A549 (cell line): ENCODE results near the gene CNOT6. TPM values are rescaled to one million over a fixed set of nuclear protein-coding genes. Genes with fewer than 3 reads are reported as not detected.

Experiments
- ATAC-seq, 2 experiments: fragments of 200-7000 bp in 1 of 2; fragments of >200 bp in 1 of 2; cut with Nextera tagmentation in 1 of 2; cut with Tn5 transposase in 1 of 2; 3 replicates each; pipeline versions ENCODE4 v1.8.0 to v1.9.1; 2018 to 2020; ENCODE audit warnings: mild to moderate bottlenecking in 1 of 2, moderate library complexity in 1 of 2
- CTCF ChIA-PET: fragments of 300-600 bp; sonication (Branson Sonifier 250); formaldehyde crosslinking; extraction: SDS; loops from one replicate; lab custom pipeline; 2021; ENCODE audit warnings: antibody characterized with exemption, inconsistent platforms; lab: Yijun Ruan, JAX
- POLR2A ChIA-PET: fragments of 350-600 bp; formaldehyde crosslinking; extraction: SDS; loops from one replicate; lab custom pipeline; 2021; ENCODE audit warnings: antibody characterized with exemption, inconsistent platforms; lab: Yijun Ruan, JAX
- DNase-seq, 2 experiments: peaks; one replicate each; pipeline versions ENCODE4 v3.0.0 to v3.0.0-alpha.2; 2011 to 2016; ENCODE audit warnings: low read depth in 1 of 2, low spot score in 1 of 2
- FAIRE-seq: peaks from 2 replicates; lab custom pipeline; 2011; peaks lifted over from hg19 to GRCh38; lab: Jason Lieb, UNC
- H3K27ac ChIP-seq, 2 experiments: fragments of >200 bp; sonication (Bioruptor Twin); formaldehyde crosslinking; 3 replicates each; pipeline ENCODE4 v1.5.1; 2016 to 2017
- H3K4me1 ChIP-seq: fragments of >200 bp; sonication (Bioruptor Twin); formaldehyde crosslinking; 3 replicates; pipeline ENCODE4 v1.6.1; 2016
- H3K4me2 ChIP-seq: fragments of >200 bp; sonication (Bioruptor Twin); formaldehyde crosslinking; 3 replicates; pipeline ENCODE4 v1.6.1; 2016
- H3K4me3 ChIP-seq: fragments of >200 bp; sonication (Bioruptor Twin); formaldehyde crosslinking; 3 replicates; pipeline ENCODE4 v1.5.1; 2016
- H3K9me3 ChIP-seq: fragments of >200 bp; sonication (Bioruptor Twin); formaldehyde crosslinking; 3 replicates; pipeline ENCODE4 v1.6.1; 2016
- BHLHE40 ChIP-seq: IDR thresholded peaks from 2 replicates; pipeline ENCODE4 v1.6.1; 2012; ENCODE audit warnings: low read depth, low read length, inconsistent platforms
- CHD2 ChIP-seq: fragments of 150-350 bp; IDR thresholded peaks from 2 replicates; pipeline ENCODE4 v1.6.1; 2014; ENCODE audit warnings: low read length; ENCODE audit not compliant: partially characterized antibody
- CHD4 ChIP-seq: fragments of 200-600 bp; sonication (generic); IDR thresholded peaks from 2 replicates; pipeline ENCODE4 v1.6.1; 2016; ENCODE audit warnings: antibody characterized with exemption, mild to moderate bottlenecking, borderline replicate concordance
- E2F6 ChIP-seq: IDR thresholded peaks from 2 replicates; pipeline ENCODE4 v1.6.1; 2012; ENCODE audit warnings: low read depth, borderline replicate concordance
- EHMT2 ChIP-seq: fragments of 200-600 bp; sonication (generic); IDR thresholded peaks from 2 replicates; pipeline ENCODE4 v1.6.1; 2016; ENCODE audit warnings: antibody characterized with exemption, low read depth, mild to moderate bottlenecking, moderate library complexity
- EP300 ChIP-seq, 2 experiments: fragments of >200 bp; sonication (Bioruptor Twin); formaldehyde crosslinking; IDR thresholded peaks; 2 replicates in 1 of 2; 3 replicates in 1 of 2; pipeline ENCODE4 v1.6.1; 2016 to 2017
- FOXS1 ChIP-seq: fragments of 250-450 bp; sonication (Bioruptor Pico); IDR thresholded peaks from 2 replicates; pipeline ENCODE4 v1.5.0; 2020; ENCODE audit warnings: mild to moderate bottlenecking, moderate library complexity
- HES2 ChIP-seq: fragments of >200 bp; sonication (Bioruptor Twin); formaldehyde crosslinking; IDR thresholded peaks from 2 replicates; pipeline ENCODE4 v1.6.1; 2016
- HOXA7 ChIP-seq: fragments of 250-450 bp; sonication (Bioruptor Pico); IDR thresholded peaks from 2 replicates; pipeline ENCODE4 v1.5.0; 2020; ENCODE audit warnings: mild to moderate bottlenecking, moderate library complexity
- JUNB ChIP-seq: fragments of >200 bp; sonication (Bioruptor Twin); formaldehyde crosslinking; IDR thresholded peaks from 2 replicates; pipeline ENCODE4 v1.6.1; 2016
- MYC ChIP-seq: IDR thresholded peaks from 2 replicates; pipeline ENCODE4 v1.6.1; 2012; ENCODE audit warnings: mild to moderate bottlenecking, inconsistent platforms, low read length, improper control_type of control experiment, borderline replicate concordance
- NPAS2 ChIP-seq: fragments of 250-450 bp; sonication (Bioruptor Pico); IDR thresholded peaks from 2 replicates; pipeline ENCODE4 v1.8.0; 2022; ENCODE audit warnings: mild to moderate bottlenecking, moderate library complexity, borderline replicate concordance
- PBX3 ChIP-seq: IDR thresholded peaks from 2 replicates; pipeline ENCODE4 v1.6.1; 2012
- POLR2A ChIP-seq: IDR thresholded peaks from 2 replicates; pipeline ENCODE4 v1.6.1; 2012; ENCODE audit warnings: mild to moderate bottlenecking, low read length
- POLR2AphosphoS2 ChIP-seq: conservative IDR thresholded peaks from 2 replicates; pipeline ENCODE4 v1.6.1; 2012; ENCODE audit warnings: low read length, improper control_type of control experiment, inconsistent platforms
- RAD21 ChIP-seq, 2 experiments: fragments of >200 bp in 1 of 2; sonication (Bioruptor Twin) in 1 of 2; formaldehyde crosslinking in 1 of 2; IDR thresholded peaks in 1 of 2; conservative IDR thresholded peaks in 1 of 2; 2 replicates in 1 of 2; 3 replicates in 1 of 2; pipeline ENCODE4 v1.6.1; 2012 to 2018; ENCODE audit warnings: inconsistent platforms in 1 of 2
- RARB ChIP-seq: fragments of 250-450 bp; sonication (Bioruptor Pico); IDR thresholded peaks from 2 replicates; pipeline ENCODE4 v1.8.0; 2021; ENCODE audit warnings: mild to moderate bottlenecking, moderate library complexity
- SMC3 ChIP-seq: fragments of >200 bp; sonication (Bioruptor Twin); formaldehyde crosslinking; IDR thresholded peaks from 3 replicates; pipeline ENCODE4 v1.6.1; 2018; ENCODE audit warnings: inconsistent platforms
- USF2 ChIP-seq: fragments of 450-650 bp; IDR thresholded peaks from 2 replicates; pipeline ENCODE4 v1.6.1; 2014; ENCODE audit warnings: antibody characterized with exemption
- ZSCAN20 ChIP-seq: fragments of 250-450 bp; sonication (Bioruptor Pico); IDR thresholded peaks from 2 replicates; pipeline ENCODE4 v1.8.0; 2022; ENCODE audit warnings: mild to moderate bottlenecking, moderate library complexity
- WGBS: methylation state at CpG from one replicate; pipeline ENCODE4 v1.1.6; 2017; ENCODE audit errors: missing lambda C conversion rate; 5-methylcytosine and 5-hydroxymethylcytosine counted together
- polyA plus RNA-seq, 4 experiments: library from polyadenylated mRNA; depleted of rRNA in 3 of 4; stranded (reverse); fragments of >200 nt; fragmentation: RNase III in 1 of 4; extraction: RNeasy Plus Mini Kit Qiagen cat#74134 plus additional on column Dnase treatment in 1 of 4; gene quantifications; 2 replicates in 3 of 4; 3 replicates in 1 of 4; pipeline ENCODE4 v1.2.3, GENCODE V29; 2011 to 2017

The CNOT6 gene
- polyA plus RNA-seq, 2 of the 4 experiments (the other 2 are of a cell fraction) = 18.2 to 28.5 TPM

GRCh38 chr5:180487556-180487955, 6.6 kb upstream of the CNOT6 start:
- Histone ChIP-seq H3K4me3 (no peak overlapping the region), H3K9me3 (no peaks in the 10 kb centered on the region)
- DNase-seq = no peak
- TF ChIP-seq POLR2AphosphoS2 (no peak), ZSCAN20 (CRISPR knock-in tag) (no peak)
- TF ChIP-seq, all 56 proteins: peak for 0
- FAIRE-seq = no peak
- Histone ChIP-seq H3K4me1 (0 out of 3 replicates have a peak, but pooled peaks cover 3% of the 10 kb centered on the region), H3K27ac (no peak overlapping the region), H3K4me2 (no peak overlapping the region)
- 98% methylated on average over 5 of the region's 5 CpGs for WGBS
- CTCF ChIA-PET = interaction anchor here (0.9 to 1.0 kb wide), 3 partner anchors 141 to 195 kb away, joined by 3 to 4 read pairs (median 3); no protein-coding TSS in a partner anchor
- no peak for ATAC-seq
- POLR2A ChIA-PET = no interaction called here

GRCh38 chr5:180491496-180491895, 2.7 kb upstream of the CNOT6 start:
- no peaks in the 10 kb centered on the region for H3K9me3 ChIP-seq
- H3K4me1 ChIP-seq = peaks cover 14% of the 10 kb centered on the region
- H3K4me2 ChIP-seq = no peak overlapping the region
- 86% methylated on average over 7 of the region's 7 CpGs for WGBS
- H3K4me3 ChIP-seq = no peak overlapping the region
- peak in 1 of 2 experiments; percentile 21 for DNase-seq
- POLR2A ChIA-PET = no interaction called here
- TF ChIP-seq RAD21 (conservative IDR thresholded peaks at IDR 0.05 in 1 of 2, IDR thresholded peaks at IDR 0.05 in 1 of 2) = 0 out of 5 replicates have a peak, but pooled peaks of 1 of the 2 experiments have one; percentile 16
- TF ChIP-seq EHMT2 = no peak
- ATAC-seq = no peak
- CTCF ChIA-PET = interaction anchor here (0.6 to 2.6 kb wide), 10 partner anchors 19 to 281 kb away, joined by 3 to 6 read pairs (median 4); no protein-coding TSS in a partner anchor
- no peak for FAIRE-seq
- H3K27ac ChIP-seq = no peak overlapping the region

GRCh38 chr5:180492226-180492903, 1.8 kb upstream of the CNOT6 start:
- FAIRE-seq = no peak

More at GRCh38 chr5:180492226-180492903, 1.8 kb upstream of the CNOT6 start:
- H3K4me2 ChIP-seq = no peak overlapping the region
- ATAC-seq (no peak), DNase-seq (no peak)
- ChIA-PET POLR2A (no interaction called here), CTCF (interaction anchor here (0.8 to 2.6 kb wide), 10 partner anchors 20 to 282 kb away, joined by 3 to 9 read pairs (median 4); no protein-coding TSS in a partner anchor)
- WGBS = 93% methylated on average over 11 of the region's 11 CpGs
- TF ChIP-seq PBX3 = no peak
- no peak for TF ChIP-seq NPAS2 (CRISPR knock-in tag)
- no peak for TF ChIP-seq FOXS1
- no peak for TF ChIP-seq MYC
- TF ChIP-seq EP300 (IDR thresholded peaks at IDR 0.05) = no peak
- no peak for TF ChIP-seq BHLHE40
- no peak for TF ChIP-seq CHD4
- no peak for TF ChIP-seq HES2
- TF ChIP-seq POLR2A = no peak
- no peak for TF ChIP-seq E2F6
- TF ChIP-seq SMC3 = no peak
- no peak for TF ChIP-seq RARB (CRISPR knock-in tag)
- no peak for TF ChIP-seq HOXA7 (CRISPR knock-in tag)
- no peak for TF ChIP-seq JUNB
- TF ChIP-seq CHD2 = no peak
- no peak for TF ChIP-seq POLR2AphosphoS2
- no peak for TF ChIP-seq USF2
- no peak overlapping the region for H3K27ac ChIP-seq
- H3K4me3 ChIP-seq = no peak overlapping the region
- peaks cover 17% of the 10 kb centered on the region for H3K4me1 ChIP-seq
- no peaks in the 10 kb centered on the region for H3K9me3 ChIP-seq
